Measurements from ENCODE around the gene IQSEC2.

Gene IQSEC2

GRCh38 chrX:53265771-53266574 lies 15.4 kb downstream of the IQSEC2 start:
- peak overlapping the region; percentile 26 for H3K9ac ChIP-seq (ENCODE audit: insufficient read length)
- H3K36me3 ChIP-seq (ENCODE audit: insufficient read depth, low read length) = no peaks in the 10 kb centered on the region
- peak; percentile 40 for DNase-seq (ENCODE audit: low read depth, low spot score)
- no peaks in the 10 kb centered on the region for H3K9me3 ChIP-seq (ENCODE audit: low read depth, low read length)
- TF ChIP-seq EZH2 (IDR thresholded peaks at IDR 0.05) = no peak
- no peak for TF ChIP-seq POLR2AphosphoS5 (IDR thresholded peaks at IDR 0.05; ENCODE audit: borderline replicate concordance, low read depth, low read length)
- no peak for TF ChIP-seq FOXP2 (optimal IDR thresholded peaks at IDR 0.05; ENCODE audit: control extremely low read depth, extremely low read length, insufficient read depth)
- peak overlapping the region; percentile 20 for H3K27ac ChIP-seq
- H3K4me3 ChIP-seq = peak overlapping the region; percentile 35

- DNase-seq (ENCODE audit: low read depth, low spot score) = no peak
- Histone ChIP-seq H3K4me3 (no peak overlapping the region), H3K27ac (no peak overlapping the region), H3K36me3 (ENCODE audit: insufficient read depth, low read length) (no peaks in the 10 kb centered on the region), H3K9me3 (ENCODE audit: low read depth, low read length) (no peaks in the 10 kb centered on the region), H3K9ac (ENCODE audit: insufficient read length) (no peak overlapping the region)
- no peak for TF ChIP-seq FOXP2 (optimal IDR thresholded peaks at IDR 0.05; ENCODE audit: control extremely low read depth, extremely low read length, insufficient read depth)
- TF ChIP-seq EZH2 (IDR thresholded peaks at IDR 0.05) = no peak
- TF ChIP-seq POLR2AphosphoS5 (IDR thresholded peaks at IDR 0.05; ENCODE audit: borderline replicate concordance, low read depth, low read length) = no peak
Observed at GRCh38 chrX:53263597-53264094, 17.7 kb downstream of the IQSEC2 start.

GRCh38 chrX:53262918-53263394 lies 18.4 kb downstream of the IQSEC2 start:
- no peaks in the 10 kb centered on the region for H3K9me3 ChIP-seq (ENCODE audit: low read depth, low read length)
- no peak overlapping the region for H3K4me3 ChIP-seq
- no peak for DNase-seq (ENCODE audit: low read depth, low spot score)
- H3K9ac ChIP-seq (ENCODE audit: insufficient read length) = no peak overlapping the region
- TF ChIP-seq EZH2 (IDR thresholded peaks at IDR 0.05) (no peak), FOXP2 (optimal IDR thresholded peaks at IDR 0.05; ENCODE audit: control extremely low read depth, extremely low read length, insufficient read depth) (no peak), POLR2AphosphoS5 (IDR thresholded peaks at IDR 0.05; ENCODE audit: borderline replicate concordance, low read depth, low read length) (no peak)
- no peak overlapping the region for H3K27ac ChIP-seq
- H3K36me3 ChIP-seq (ENCODE audit: insufficient read depth, low read length) = no peaks in the 10 kb centered on the region

- no peak for TF ChIP-seq FOXP2 (optimal IDR thresholded peaks at IDR 0.05; ENCODE audit: control extremely low read depth, extremely low read length, insufficient read depth)
- TF ChIP-seq EZH2 (IDR thresholded peaks at IDR 0.05) = no peak
- no peak for TF ChIP-seq POLR2AphosphoS5 (IDR thresholded peaks at IDR 0.05; ENCODE audit: borderline replicate concordance, low read depth, low read length)
- Histone ChIP-seq H3K36me3 (ENCODE audit: insufficient read depth, low read length) (no peaks in the 10 kb centered on the region), H3K9ac (ENCODE audit: insufficient read length) (no peak overlapping the region), H3K9me3 (ENCODE audit: low read depth, low read length) (no peaks in the 10 kb centered on the region), H3K4me3 (no peak overlapping the region), H3K27ac (no peak overlapping the region)
- DNase-seq (ENCODE audit: low read depth, low spot score) = no peak
Observed at GRCh38 chrX:53262189-53262917, 19.0 kb downstream of the IQSEC2 start.

GRCh38 chrX:53261355-53261972 lies 19.9 kb downstream of the IQSEC2 start:
- TF ChIP-seq FOXP2 (optimal IDR thresholded peaks at IDR 0.05; ENCODE audit: control extremely low read depth, extremely low read length, insufficient read depth) (no peak), EZH2 (IDR thresholded peaks at IDR 0.05) (no peak), POLR2AphosphoS5 (IDR thresholded peaks at IDR 0.05; ENCODE audit: borderline replicate concordance, low read depth, low read length) (no peak)
- no peaks in the 10 kb centered on the region for H3K9me3 ChIP-seq (ENCODE audit: low read depth, low read length)
- H3K36me3 ChIP-seq (ENCODE audit: insufficient read depth, low read length) = no peaks in the 10 kb centered on the region
- H3K27ac ChIP-seq = no peak overlapping the region
- H3K9ac ChIP-seq (ENCODE audit: insufficient read length) = no peak overlapping the region
- DNase-seq (ENCODE audit: low read depth, low spot score) = no peak
- no peak overlapping the region for H3K4me3 ChIP-seq

GRCh38 chrX:53260836-53261235 lies 20.5 kb downstream of the IQSEC2 start:
- H3K9ac ChIP-seq (ENCODE audit: insufficient read length) = no peak overlapping the region
- H3K9me3 ChIP-seq (ENCODE audit: low read depth, low read length) = no peaks in the 10 kb centered on the region
- no peak for TF ChIP-seq EZH2 (IDR thresholded peaks at IDR 0.05)
- TF ChIP-seq FOXP2 (optimal IDR thresholded peaks at IDR 0.05; ENCODE audit: control extremely low read depth, extremely low read length, insufficient read depth) = no peak
- TF ChIP-seq POLR2AphosphoS5 (IDR thresholded peaks at IDR 0.05; ENCODE audit: borderline replicate concordance, low read depth, low read length) = no peak
- H3K4me3 ChIP-seq = no peak overlapping the region
- no peaks in the 10 kb centered on the region for H3K36me3 ChIP-seq (ENCODE audit: insufficient read depth, low read length)
- H3K27ac ChIP-seq = no peak overlapping the region
- no peak for DNase-seq (ENCODE audit: low read depth, low spot score)

- no peaks in the 10 kb centered on the region for H3K9me3 ChIP-seq (ENCODE audit: low read depth, low read length)
- no peak overlapping the region for H3K27ac ChIP-seq
- no peak overlapping the region for H3K4me3 ChIP-seq
- DNase-seq (ENCODE audit: low read depth, low spot score) = no peak
- H3K9ac ChIP-seq (ENCODE audit: insufficient read length) = no peak overlapping the region
- TF ChIP-seq POLR2AphosphoS5 (IDR thresholded peaks at IDR 0.05; ENCODE audit: borderline replicate concordance, low read depth, low read length) = no peak
- TF ChIP-seq FOXP2 (optimal IDR thresholded peaks at IDR 0.05; ENCODE audit: control extremely low read depth, extremely low read length, insufficient read depth) = no peak
- no peaks in the 10 kb centered on the region for H3K36me3 ChIP-seq (ENCODE audit: insufficient read depth, low read length)
Observed at GRCh38 chrX:53257670-53258423, 23.5 kb downstream of the IQSEC2 start.
